Mammary epithelial cell (primary cell): ENCODE data around the gene UBE2K.

Source experiments
- CTCF ChIP-seq, 2 donors: IDR thresholded peaks in 1 of 2; conservative IDR thresholded peaks in 1 of 2; 2 replicates each; pipeline ENCODE4 v1.5.1; 2011 to 2012; ENCODE audit warnings: inconsistent platforms in 2 of 2, low read length in 2 of 2, mild to moderate bottlenecking in 2 of 2, control low read depth in 1 of 2, low read depth in 1 of 2; ENCODE audit not compliant: insufficient read depth in 1 of 2; ENCODE audit errors: extremely low read depth in 1 of 2
- EZH2 ChIP-seq: IDR thresholded peaks from 2 replicates; pipeline ENCODE4 v1.6.1; 2012; ENCODE audit warnings: low read length, inconsistent platforms, borderline replicate concordance

GRCh38 chr4:39763714-39764572 lies 66.0 kb downstream of the UBE2K start:
- TF ChIP-seq CTCF (conservative IDR thresholded peaks at IDR 0.05 in 1 of 2, IDR thresholded peaks at IDR 0.05 in 1 of 2; ENCODE audit: extremely low read depth in 1 of 2, insufficient read depth in 1 of 2, low read depth in 1 of 2, low read length in 2 of 2) (no peak), EZH2 (no peak)
